Neural progenitor cell (in vitro differentiated cells): ENCODE data around the gene PRDX1. TPM values are rescaled to one million over a fixed set of nuclear protein-coding genes. Genes with fewer than 3 reads are reported as not detected.

ENCODE experiments used
- DNase-seq: peaks from one replicate; pipeline ENCODE4 v3.0.0-alpha.2; 2016; ENCODE audit warnings: low spot score
- H2AFZ ChIP-seq: fragments of 200-600 bp; sonication (generic); replicated peaks from 2 replicates; pipeline ENCODE4 v1.6.1; 2016; ENCODE audit warnings: antibody characterized with exemption
- H3F3A ChIP-seq: fragments of 200-600 bp; sonication (generic); 2 replicates; pipeline ENCODE4 v1.6.1; 2016; ENCODE audit warnings: antibody characterized with exemption, low read depth
- H3K27ac ChIP-seq: fragments of 200-600 bp; sonication (generic); 2 replicates; pipeline ENCODE4 v1.5.1; 2016; ENCODE audit warnings: mild to moderate bottlenecking
- H3K27me3 ChIP-seq: fragments of 200-600 bp; sonication (generic); 2 replicates; pipeline ENCODE4 v1.6.1; 2016; ENCODE audit warnings: mild to moderate bottlenecking, moderate library complexity
- H3K36me3 ChIP-seq: fragments of 200-600 bp; sonication (generic); 2 replicates; pipeline ENCODE4 v1.5.1; 2016
- H3K4me1 ChIP-seq: fragments of 200-600 bp; sonication (generic); 2 replicates; pipeline ENCODE4 v1.6.1; 2016; ENCODE audit warnings: mixed run types
- H3K4me2 ChIP-seq: fragments of 200-600 bp; sonication (generic); 2 replicates; pipeline ENCODE4 v1.6.1; 2016
- H3K4me3 ChIP-seq: fragments of 200-600 bp; sonication (generic); 2 replicates; pipeline ENCODE4 v1.5.1; 2016
- H3K79me2 ChIP-seq: fragments of 200-600 bp; sonication (generic); 2 replicates; pipeline ENCODE4 v1.6.1; 2016; ENCODE audit warnings: low read depth
- H3K9ac ChIP-seq: fragments of 200-600 bp; sonication (generic); 2 replicates; pipeline ENCODE4 v1.6.1; 2016
- H3K9me3 ChIP-seq: fragments of 200-600 bp; sonication (generic); 2 replicates; pipeline ENCODE4 v1.5.1; 2016; ENCODE audit warnings: low read depth
- H4K20me1 ChIP-seq: fragments of 200-600 bp; sonication (generic); 2 replicates; pipeline ENCODE4 v1.6.1; 2016; ENCODE audit warnings: low read depth
- H3K27ac Mint-ChIP-seq: 3 replicates; pipeline ENCODE4 v1.8.0; 2021; ENCODE audit warnings: mixed read lengths
- H3K27me3 Mint-ChIP-seq: 2 replicates; pipeline ENCODE4 v1.8.0; 2022; ENCODE audit warnings: low read depth, mild to moderate bottlenecking, inconsistent platforms, moderate library complexity, mixed read lengths; ENCODE audit not compliant: insufficient read depth
- H3K36me3 Mint-ChIP-seq: 3 replicates; pipeline ENCODE4 v1.8.0; 2021; ENCODE audit warnings: mixed read lengths
- H3K4me1 Mint-ChIP-seq: 3 replicates; pipeline ENCODE4 v1.8.0; 2021; ENCODE audit warnings: mixed read lengths
- H3K4me3 Mint-ChIP-seq: 3 replicates; pipeline ENCODE4 v1.8.0; 2021; ENCODE audit warnings: mild to moderate bottlenecking, moderate library complexity, mixed read lengths
- H3K9me3 Mint-ChIP-seq: 3 replicates; pipeline ENCODE4 v1.8.0; 2020; ENCODE audit warnings: mixed read lengths
- CTCF ChIP-seq: fragments of 200-600 bp; sonication (generic); IDR thresholded peaks from 2 replicates; pipeline ENCODE4 v1.5.1; 2017; ENCODE audit warnings: antibody characterized with exemption, mild to moderate bottlenecking
- EZH2 ChIP-seq: fragments of 200-600 bp; sonication (generic); IDR thresholded peaks from 2 replicates; pipeline ENCODE4 v1.6.1; 2017; ENCODE audit warnings: antibody characterized with exemption, mild to moderate bottlenecking, moderate library complexity
- EZH2phosphoT487 ChIP-seq: fragments of 200-600 bp; sonication (generic); IDR thresholded peaks from 2 replicates; pipeline ENCODE4 v1.6.1; 2017; ENCODE audit warnings: antibody characterized with exemption
- total RNA-seq: library from RNA; depleted of rRNA; stranded (reverse); fragments of >200 nt; gene quantifications from 2 replicates; pipeline ENCODE4 v1.2.3, GENCODE V29; 2015; ENCODE audit warnings: low replicate concordance

PRDX1 gene
- total RNA-seq, 1 donor from 2014 or later: 653 TPM

- no peaks in the 10 kb centered on the region for H3K27me3 ChIP-seq
- no peaks in the 10 kb centered on the region for H3K36me3 ChIP-seq
- no peak for TF ChIP-seq EZH2
- TF ChIP-seq EZH2phosphoT487: no peak
- TF ChIP-seq CTCF: no peak
- DNase-seq: no peak
- Mint-ChIP-seq H3K4me1 (peaks cover 11% of the 10 kb centered on the region), H3K36me3 (peaks cover 21% of the 10 kb centered on the region), H3K4me3 (no peak overlapping the region), H3K27me3 (no peaks in the 10 kb centered on the region), H3K9me3 (no peaks in the 10 kb centered on the region), H3K27ac (no peak overlapping the region)
- peaks cover 41% of the 10 kb centered on the region for H3F3A ChIP-seq
- H4K20me1 ChIP-seq: peaks cover 10% of the 10 kb centered on the region
- peaks cover 13% of the 10 kb centered on the region for H3K4me1 ChIP-seq
- H3K4me3 ChIP-seq: no peak overlapping the region
- H3K27ac ChIP-seq: peak overlapping the region; percentile 3
- no peak overlapping the region for H3K4me2 ChIP-seq
- H3K79me2 ChIP-seq: peaks cover under 1% of the 10 kb centered on the region
- H2AFZ ChIP-seq: no peak overlapping the region
- no peak overlapping the region for H3K9ac ChIP-seq
- no peaks in the 10 kb centered on the region for H3K9me3 ChIP-seq
Observed at GRCh38 chr1:45569571-45569961, 47.9 kb upstream of the PRDX1 start.

DNA sequence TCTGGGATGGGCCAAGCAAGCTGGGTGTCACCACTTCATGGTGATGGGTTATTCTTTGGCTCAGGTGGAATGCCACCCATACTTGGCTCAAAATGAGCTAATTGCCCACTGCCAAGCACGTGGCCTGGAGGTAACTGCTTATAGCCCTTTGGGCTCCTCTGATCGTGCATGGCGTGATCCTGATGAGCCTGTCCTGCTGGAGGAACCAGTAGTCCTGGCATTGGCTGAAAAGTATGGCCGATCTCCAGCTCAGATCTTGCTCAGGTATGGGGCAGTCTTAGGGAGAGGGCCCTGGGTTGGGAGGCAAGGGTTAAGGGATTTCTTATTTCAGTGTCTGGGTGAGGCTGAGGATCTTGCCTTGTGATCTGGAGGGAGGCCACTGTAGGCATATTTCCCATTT lies 46.7 kb upstream of the PRDX1 start:
- Mint-ChIP-seq H3K4me1 (peaks cover 7% of the 10 kb centered on the region), H3K27me3 (no peaks in the 10 kb centered on the region), H3K4me3 (no peak overlapping the region), H3K36me3 (peaks cover 28% of the 10 kb centered on the region), H3K9me3 (no peaks in the 10 kb centered on the region), H3K27ac (no peak overlapping the region)
- Histone ChIP-seq H3K79me2 (peaks cover 11% of the 10 kb centered on the region), H4K20me1 (peaks cover 10% of the 10 kb centered on the region), H3F3A (peaks cover 30% of the 10 kb centered on the region), H3K27me3 (no peaks in the 10 kb centered on the region), H3K4me1 (peaks cover 9% of the 10 kb centered on the region), H3K36me3 (no peaks in the 10 kb centered on the region), H3K4me3 (no peak overlapping the region), H3K4me2 (no peak overlapping the region), H3K9me3 (no peaks in the 10 kb centered on the region), H3K27ac (no peak overlapping the region), H3K9ac (no peak overlapping the region), H2AFZ (no peak overlapping the region)
- no peak for TF ChIP-seq CTCF
- TF ChIP-seq EZH2: no peak
- no peak for TF ChIP-seq EZH2phosphoT487
- no peak for DNase-seq

- no peak overlapping the region for H3K27ac Mint-ChIP-seq
- H3K36me3 ChIP-seq: no peaks in the 10 kb centered on the region
- H3K36me3 Mint-ChIP-seq: peaks cover 30% of the 10 kb centered on the region
Observed at GRCh38 chr1:45567911-45568310, 46.2 kb upstream of the PRDX1 start.

More at GRCh38 chr1:45567911-45568310, 46.2 kb upstream of the PRDX1 start:
- DNase-seq: no peak
- H3K9me3 ChIP-seq: no peaks in the 10 kb centered on the region
- TF ChIP-seq EZH2phosphoT487: no peak
- no peak for TF ChIP-seq CTCF
- TF ChIP-seq EZH2: no peak
- Mint-ChIP-seq H3K27me3 (no peaks in the 10 kb centered on the region), H3K4me3 (no peak overlapping the region), H3K9me3 (no peaks in the 10 kb centered on the region), H3K4me1 (peaks cover 2% of the 10 kb centered on the region)
- H3F3A ChIP-seq: peaks cover 26% of the 10 kb centered on the region
- peaks cover 6% of the 10 kb centered on the region for H3K4me1 ChIP-seq
- H3K4me2 ChIP-seq: no peak overlapping the region
- H2AFZ ChIP-seq: no peak overlapping the region
- H3K79me2 ChIP-seq: peaks cover 17% of the 10 kb centered on the region
- no peak overlapping the region for H3K27ac ChIP-seq
- H4K20me1 ChIP-seq: peaks cover 10% of the 10 kb centered on the region
- no peak overlapping the region for H3K4me3 ChIP-seq
- no peaks in the 10 kb centered on the region for H3K27me3 ChIP-seq
- no peak overlapping the region for H3K9ac ChIP-seq
